NOMO-1 (cell line): Measurements from ENCODE around the gene SLC35F1.
"Not testable (repeated sequence)": the region's sequence is repeated elsewhere in the genome, so short reads cannot be mapped to it uniquely, and the experiment has no call there.

Source experiments
- DNase-seq, 2 experiments: peaks; one replicate each; lab custom pipeline; 2025; ENCODE audit not compliant: unreplicated experiment in 2 of 2; lab: John Stamatoyannopoulos, UW

SLC35F1 gene

GRCh38 chr6:117986396-117986795 is 79.3 kb downstream of the SLC35F1 start:
- DNase-seq: no peak

DNA sequence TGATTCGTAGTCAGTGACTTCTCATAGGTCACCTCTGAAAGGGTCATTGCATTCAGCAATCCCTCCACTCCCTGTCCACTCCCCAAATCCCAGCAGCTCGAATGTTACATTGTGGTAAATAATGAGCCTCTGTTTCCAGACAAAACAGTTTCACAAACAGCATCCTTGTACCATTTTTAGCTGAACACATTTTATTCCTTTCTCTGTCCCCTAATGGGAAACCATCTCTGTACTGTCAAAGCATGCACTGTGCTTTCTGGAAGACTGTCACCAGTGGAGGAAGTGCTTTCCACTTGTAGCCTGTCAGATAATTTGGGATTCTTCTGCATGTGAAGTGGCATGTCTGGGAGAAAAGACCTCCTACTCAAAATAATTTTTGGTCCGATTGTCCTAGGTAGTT is 82.0 kb downstream of the SLC35F1 start:
- DNase-seq: no peak

DNA sequence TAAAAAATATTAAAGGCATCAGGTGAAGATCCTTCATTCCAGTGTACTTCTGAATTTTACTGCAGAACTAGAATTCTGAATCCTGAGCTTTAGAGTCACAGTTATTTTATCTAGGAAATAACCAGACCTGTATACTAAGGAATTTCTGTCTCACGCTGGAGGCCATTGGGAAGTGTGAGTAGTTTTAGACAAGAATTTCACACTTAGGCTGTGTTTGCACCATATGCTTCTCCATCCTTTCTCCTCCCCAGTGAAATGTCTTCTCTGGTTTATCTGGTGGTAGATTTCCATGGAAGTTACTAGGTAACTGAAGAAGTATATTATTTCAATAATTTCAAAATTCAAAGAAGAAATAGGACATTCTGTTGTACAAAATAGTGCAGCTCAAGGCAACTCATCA is 83.1 kb downstream of the SLC35F1 start:
- DNase-seq: no peak

DNA sequence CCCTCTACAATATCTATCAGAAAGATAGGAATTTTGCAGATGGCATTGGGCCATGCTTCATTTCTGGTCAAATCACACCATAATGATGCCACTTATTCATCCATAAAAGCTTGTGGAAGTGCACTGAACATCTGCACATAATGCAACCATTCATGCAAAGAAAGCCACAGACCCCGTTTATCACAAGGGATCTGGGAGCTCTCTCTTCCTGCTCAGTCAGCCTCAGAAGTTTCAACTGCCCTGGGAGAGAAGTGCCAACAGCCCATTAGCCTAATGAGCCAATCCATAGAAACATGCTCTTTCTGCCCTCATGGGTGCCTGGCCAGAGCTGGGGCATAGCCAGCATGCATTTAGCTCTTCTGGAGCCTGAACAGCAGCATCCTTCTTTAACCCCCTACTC is 85.8 kb downstream of the SLC35F1 start:
- no peak for DNase-seq

DNA sequence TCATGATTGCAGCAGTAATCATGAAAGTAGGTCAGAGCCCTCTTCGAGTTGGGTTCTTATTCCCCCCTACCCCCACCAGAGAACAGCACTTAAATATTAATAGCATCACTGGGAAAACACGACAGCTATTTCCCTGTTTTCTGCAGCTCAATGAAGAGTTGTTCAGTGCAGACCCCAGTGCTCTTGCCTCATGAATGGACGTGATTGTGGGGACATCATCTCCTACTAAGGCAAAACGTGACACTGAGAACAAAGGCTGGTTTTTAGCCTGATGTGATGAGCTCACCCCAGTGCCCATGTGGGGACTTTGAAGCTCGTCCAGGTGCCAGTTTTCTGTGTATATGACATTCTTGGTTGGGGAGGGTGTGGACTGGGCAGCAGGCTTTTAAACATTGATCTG is 105.9 kb downstream of the SLC35F1 start:
- no peak for DNase-seq

DNA sequence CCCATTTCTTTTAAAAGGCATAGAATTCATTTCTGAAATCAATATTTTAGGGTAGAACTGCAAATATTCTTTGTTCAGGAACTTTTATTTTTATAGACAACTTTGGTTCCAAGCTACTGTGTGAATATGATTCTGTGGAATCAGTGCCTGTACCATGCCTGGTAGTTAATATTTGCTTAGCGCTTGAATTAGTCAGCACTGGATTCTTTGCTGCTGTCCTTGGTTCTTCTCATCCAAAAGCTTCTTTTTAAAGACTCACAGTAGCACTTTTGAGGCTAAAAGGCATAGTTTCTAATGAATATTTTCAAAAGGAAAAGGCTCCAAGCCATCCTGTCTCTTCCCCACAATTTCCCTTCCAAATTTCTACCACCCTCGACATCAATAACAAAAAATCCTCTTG is 109.5 kb downstream of the SLC35F1 start:
- no peak for DNase-seq

- DNase-seq: no peak
Observed at GRCh38 chr6:118017301-118017848, 110.3 kb downstream of the SLC35F1 start.

GRCh38 chr6:118023771-118024170 is 116.7 kb downstream of the SLC35F1 start:
- DNase-seq: no peak

DNA sequence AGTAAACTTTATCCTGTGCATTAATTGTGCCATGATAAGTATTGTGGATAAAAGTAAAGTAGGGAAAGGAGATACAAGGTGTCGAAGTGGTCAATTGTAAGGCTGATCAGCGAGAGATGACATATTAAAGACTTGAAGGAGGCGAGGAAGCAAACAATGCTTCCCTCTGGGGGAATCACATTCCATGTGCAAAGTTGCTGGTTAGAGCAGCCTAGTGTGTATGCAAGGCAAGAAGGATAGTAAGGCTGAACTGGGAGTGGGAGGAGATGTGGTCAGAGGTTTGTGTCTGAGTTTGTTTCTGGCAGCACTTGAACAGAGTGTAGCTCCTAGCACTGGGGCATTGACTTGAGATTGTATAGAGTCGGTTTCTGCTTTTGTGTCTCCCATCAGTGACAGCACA is 122.9 kb downstream of the SLC35F1 start:
- no peak for DNase-seq

- not testable (repeated sequence) for DNase-seq
Observed at GRCh38 chr6:118037479-118037878, 130.4 kb downstream of the SLC35F1 start.

DNA sequence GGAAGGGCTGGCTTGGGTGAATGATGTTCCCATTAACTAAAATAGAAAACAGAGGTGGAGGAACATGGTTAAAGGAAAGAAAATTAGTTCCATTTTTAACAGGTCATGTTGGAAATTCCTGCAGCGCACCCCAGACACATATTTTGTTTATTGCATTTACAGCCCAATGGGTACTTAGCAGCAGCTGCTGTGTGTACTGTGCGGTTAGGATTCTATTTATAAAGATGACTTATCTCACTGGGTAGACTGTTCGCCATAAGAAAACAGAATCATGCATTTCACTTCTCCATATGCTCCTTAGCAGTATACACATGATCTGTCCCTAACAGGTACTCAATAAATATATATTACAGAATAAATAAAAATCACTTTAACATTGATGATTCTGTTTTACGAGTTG is 135.8 kb downstream of the SLC35F1 start:
- DNase-seq: peak in 1 of 2 experiments; percentile 4

- no peak for DNase-seq
Observed at GRCh38 chr6:118044275-118044674, 137.2 kb downstream of the SLC35F1 start.

DNA sequence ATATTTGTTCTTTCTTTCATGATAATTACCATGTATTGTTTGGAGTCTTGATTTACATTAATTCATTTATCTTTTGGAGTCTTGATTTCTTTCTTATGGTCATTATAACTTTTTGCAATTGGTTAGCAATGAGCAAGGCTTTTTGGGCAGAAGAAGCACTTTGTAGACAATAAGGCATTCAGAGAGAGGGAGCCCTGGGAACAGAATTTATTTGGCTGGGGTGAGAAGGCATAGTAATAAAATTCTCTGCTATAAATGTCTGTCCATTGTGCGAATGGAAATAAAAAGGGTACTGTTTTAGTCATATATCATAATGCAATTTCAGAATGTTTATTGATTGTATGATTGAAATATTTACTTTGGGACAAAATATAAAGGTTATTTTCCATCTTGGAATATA is 147.0 kb downstream of the SLC35F1 start:
- DNase-seq: no peak

DNA sequence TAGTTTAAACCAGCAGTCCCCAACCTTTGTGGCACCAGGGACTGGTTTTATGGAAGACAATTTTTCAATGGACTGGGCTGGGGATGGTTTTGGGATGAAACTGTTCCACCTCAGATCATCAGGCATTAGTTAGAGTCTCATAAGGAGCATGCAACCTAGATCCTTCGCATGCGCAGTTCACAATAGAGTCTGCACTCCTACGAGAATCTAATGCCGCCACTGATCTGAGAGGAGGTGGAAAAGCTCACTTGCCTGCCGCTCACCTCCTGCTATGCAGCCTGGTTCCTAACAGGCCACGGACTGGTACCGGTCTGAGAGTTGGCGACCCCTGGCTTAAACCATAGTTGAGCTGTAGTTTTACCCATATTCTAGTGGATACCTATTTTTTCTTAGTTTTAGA is 154.6 kb downstream of the SLC35F1 start:
- DNase-seq: no peak

DNA sequence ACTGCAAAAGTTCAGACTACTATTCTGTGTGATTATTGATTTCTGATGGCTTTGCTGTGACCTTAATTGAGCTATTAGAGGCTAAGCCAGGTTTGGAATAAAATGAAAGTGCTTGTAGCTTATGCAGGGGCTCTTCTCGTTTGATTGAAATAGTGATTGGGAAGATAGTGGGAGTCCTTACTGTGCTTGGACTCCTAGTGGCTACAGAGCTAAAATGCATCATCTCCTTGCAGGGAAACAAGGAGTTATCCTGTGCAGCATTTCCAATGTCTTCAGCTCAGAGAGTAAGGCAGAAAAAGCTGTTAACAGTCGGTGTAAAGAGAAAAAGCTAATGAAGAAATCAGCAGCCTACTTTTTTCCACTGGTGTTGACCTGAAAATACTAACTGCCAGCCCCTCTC is 173.5 kb downstream of the SLC35F1 start:
- DNase-seq: no peak

GRCh38 chr6:118083711-118084110 is 176.6 kb downstream of the SLC35F1 start:
- no peak for DNase-seq

DNA sequence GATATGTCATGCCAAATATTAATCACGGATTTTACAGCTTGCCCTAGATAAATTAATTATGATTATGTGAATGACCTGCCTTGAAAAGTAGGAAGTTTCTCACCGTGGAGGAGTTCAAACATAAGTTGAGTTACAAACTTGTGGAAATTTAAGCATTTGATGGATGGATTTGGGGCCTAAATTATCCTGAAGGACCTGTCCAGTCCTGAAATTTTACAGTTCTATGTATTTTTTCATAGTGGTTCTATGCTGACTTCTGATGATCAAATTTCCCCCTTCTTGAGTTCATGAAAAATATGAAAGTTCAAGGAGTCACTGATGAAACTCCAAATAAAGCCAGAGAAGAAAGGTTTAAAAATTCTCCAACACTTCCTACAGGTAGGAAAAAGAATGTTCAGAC is 178.6 kb downstream of the SLC35F1 start:
- DNase-seq: no peak

GRCh38 chr6:118086159-118086558 is 179.1 kb downstream of the SLC35F1 start:
- DNase-seq: no peak

- DNase-seq: no peak
Observed at GRCh38 chr6:118092086-118092485, 185.0 kb downstream of the SLC35F1 start.

DNA sequence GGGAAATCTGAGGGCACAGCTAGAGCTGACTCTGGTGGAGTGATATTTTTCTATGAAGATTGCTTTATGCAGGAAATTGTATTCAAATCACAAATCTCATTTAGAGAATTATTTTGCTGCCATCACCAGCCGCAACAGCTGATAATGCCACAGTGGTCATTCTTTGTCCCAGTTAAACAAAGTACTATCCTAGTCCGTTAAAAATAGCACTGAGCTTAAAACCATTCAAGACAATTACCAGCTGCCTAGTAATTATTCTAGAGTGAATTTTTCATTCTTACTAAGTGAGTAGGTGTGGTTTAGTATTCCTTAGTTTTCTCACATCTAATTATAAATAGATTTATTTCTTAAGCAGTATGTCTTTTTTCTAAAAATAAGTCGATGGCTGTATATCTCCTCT is 190.5 kb downstream of the SLC35F1 start:
- no peak for DNase-seq

DNA sequence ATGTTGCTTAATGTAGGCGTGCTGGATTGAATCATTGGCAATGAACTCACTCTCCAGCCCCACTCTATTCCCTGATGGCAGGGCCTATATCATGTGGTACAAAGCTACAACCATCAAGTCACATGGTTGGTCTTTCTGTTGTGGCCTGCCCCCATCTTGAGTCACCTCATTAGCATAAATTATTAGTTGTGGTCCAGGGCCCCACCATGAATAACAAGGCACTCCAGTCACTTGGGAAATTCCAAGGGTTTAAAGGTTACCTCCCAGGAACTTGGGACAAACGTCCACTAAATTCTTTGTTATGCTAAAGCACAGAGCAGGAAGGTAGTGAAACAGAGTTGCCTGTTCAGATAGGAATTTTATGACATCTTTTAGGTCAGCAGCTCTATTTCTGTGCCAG is 193.7 kb downstream of the SLC35F1 start:
- no peak for DNase-seq

- no peak for DNase-seq
Observed at GRCh38 chr6:118101220-118101619, 194.2 kb downstream of the SLC35F1 start.

DNA sequence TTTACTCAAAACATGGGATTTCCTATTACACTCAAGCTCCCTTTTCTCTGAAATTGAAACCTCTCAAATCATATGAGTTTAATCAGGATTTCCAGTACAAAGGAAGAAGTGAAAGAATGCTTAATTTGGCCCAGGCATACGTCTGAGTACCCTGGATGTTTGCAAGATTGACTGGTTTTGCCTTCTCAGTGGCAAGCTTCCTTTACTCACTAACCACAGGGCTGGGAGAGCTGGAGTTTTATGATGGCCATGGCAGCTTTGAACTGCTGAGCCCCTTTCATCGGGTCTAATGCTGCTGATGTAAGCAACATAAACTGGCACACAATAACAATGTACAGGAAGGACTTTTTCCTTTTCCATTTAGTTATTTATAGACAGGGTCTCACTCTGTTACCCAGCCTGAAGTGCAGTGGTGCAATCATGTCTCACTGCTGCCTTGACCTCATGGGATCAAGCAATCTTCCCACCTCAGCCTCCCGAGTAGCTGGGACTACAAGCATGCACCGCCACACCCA is 194.8 kb downstream of the SLC35F1 start:
- DNase-seq: peak; percentile 5 to 19
